Measurements from ENCODE around the gene GRAMD1B.

Gene GRAMD1B

DNA sequence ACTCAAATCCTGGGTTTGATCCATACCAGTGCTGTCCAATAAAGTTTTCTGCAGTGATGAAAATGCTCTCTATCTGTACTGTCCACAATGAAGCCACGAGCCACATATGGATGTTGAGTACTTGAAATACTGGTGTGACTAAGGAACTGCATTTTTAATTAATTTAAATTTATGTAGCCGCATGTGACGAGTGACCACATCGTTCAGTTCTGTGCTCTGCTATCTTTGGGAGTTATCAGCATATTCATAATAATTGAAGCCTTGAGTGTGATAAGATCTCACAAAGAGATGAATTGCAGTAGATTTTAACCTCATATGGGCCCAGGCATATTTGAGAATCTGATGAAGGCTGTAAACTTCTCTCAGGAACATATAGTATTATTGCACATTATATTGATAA lies 40.8 kb downstream of the GRAMD1B start:
- no peak overlapping the region for H3K4me3 ChIP-seq (ENCODE audit: low read length)
- no peak overlapping the region for H3K9ac ChIP-seq (ENCODE audit: low read length)
- H3K36me3 ChIP-seq (ENCODE audit: control insufficient read depth, low read depth, low read length), result no peaks in the 10 kb centered on the region
- no peak overlapping the region for H3K27ac ChIP-seq (ENCODE audit: low read length)
- H3K27me3 ChIP-seq (ENCODE audit: control insufficient read depth, insufficient read depth, low read length), result no peaks in the 10 kb centered on the region
- H3K9me3 ChIP-seq (ENCODE audit: control insufficient read depth, low read depth, low read length), result no peaks in the 10 kb centered on the region
- H3K4me1 ChIP-seq (ENCODE audit: control insufficient read depth, low read depth, low read length), result peaks cover 3% of the 10 kb centered on the region

DNA sequence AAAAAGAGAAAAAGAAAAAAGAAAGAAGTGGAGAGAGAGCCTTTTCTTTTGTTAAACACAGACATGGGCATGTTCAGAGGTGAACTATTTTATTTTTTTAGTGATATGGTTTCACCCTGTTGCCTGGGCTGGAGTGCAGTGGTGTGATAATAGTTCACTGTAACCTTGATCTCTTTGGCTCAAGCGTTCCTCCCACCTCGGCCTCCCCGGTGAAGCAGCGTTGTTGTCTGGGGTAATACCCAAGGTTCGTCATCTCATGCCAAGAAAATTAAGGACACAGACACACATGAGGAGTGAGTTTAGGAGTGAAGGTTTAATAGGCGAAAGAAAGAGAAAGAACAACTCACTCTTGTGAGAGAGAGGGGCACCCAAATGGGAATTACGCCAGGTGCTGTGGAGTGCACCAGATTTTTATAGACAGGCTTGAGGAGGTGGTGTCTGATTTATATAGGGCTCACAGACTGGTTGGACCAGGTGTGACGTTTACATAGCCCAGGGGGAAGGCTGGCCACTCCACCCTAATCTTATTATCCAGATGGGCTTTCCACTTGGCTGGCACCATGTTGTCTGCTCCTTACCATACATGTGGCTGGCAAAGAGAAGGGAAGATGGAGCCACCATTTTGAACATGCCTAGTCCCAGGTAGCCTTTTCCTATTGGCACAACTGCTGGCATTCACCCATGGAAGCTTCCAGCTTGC lies 42.3 kb downstream of the GRAMD1B start:
- H3K9ac ChIP-seq (ENCODE audit: low read length), result no peak overlapping the region
- H3K9me3 ChIP-seq (ENCODE audit: control insufficient read depth, low read depth, low read length), result no peaks in the 10 kb centered on the region
- no peak overlapping the region for H3K27ac ChIP-seq (ENCODE audit: low read length)
- H3K4me3 ChIP-seq (ENCODE audit: low read length), result no peak overlapping the region
- H3K27me3 ChIP-seq (ENCODE audit: control insufficient read depth, insufficient read depth, low read length), result no peaks in the 10 kb centered on the region
- H3K4me1 ChIP-seq (ENCODE audit: control insufficient read depth, low read depth, low read length), result peaks cover 3% of the 10 kb centered on the region
- H3K36me3 ChIP-seq (ENCODE audit: control insufficient read depth, low read depth, low read length), result no peaks in the 10 kb centered on the region

DNA sequence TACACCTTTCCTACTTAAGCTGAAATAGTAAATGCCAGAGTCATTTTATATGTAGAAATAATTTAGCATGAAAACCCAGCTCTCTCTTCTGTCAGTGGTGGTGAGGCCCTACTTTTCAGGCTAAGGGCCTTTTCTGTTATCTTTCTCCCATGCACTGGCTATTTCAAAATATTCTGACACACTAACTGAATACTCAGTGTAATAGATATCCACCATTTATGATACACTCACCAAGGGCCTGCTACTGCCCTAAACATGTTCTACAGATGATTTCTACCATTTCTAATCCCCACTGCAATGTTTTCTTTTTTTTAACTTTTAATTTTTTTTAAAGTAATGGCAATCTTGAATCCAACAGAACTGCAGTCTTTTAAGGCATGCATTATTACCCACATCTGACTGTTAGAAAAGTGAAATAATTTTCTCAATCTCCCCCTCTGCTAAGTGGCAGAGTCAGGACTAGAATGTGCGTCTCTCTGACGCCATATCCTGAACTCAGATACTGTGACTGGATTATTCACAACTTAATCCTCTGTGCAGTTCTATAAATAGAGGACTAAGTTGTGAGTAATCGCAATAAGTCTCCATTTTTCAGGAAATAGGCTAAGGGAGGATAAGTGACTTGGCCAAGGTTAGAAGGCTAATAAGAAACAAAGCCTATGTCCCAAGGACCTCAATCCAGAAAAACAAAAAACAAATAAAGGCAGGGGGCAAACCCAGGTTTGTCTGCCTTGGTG lies 44.0 kb downstream of the GRAMD1B start:
- Histone ChIP-seq H3K9me3 (ENCODE audit: control insufficient read depth, low read depth, low read length) (no peaks in the 10 kb centered on the region), H3K27me3 (ENCODE audit: control insufficient read depth, insufficient read depth, low read length) (no peaks in the 10 kb centered on the region), H3K36me3 (ENCODE audit: control insufficient read depth, low read depth, low read length) (no peaks in the 10 kb centered on the region), H3K4me3 (ENCODE audit: low read length) (no peak overlapping the region), H3K9ac (ENCODE audit: low read length) (no peak overlapping the region), H3K4me1 (ENCODE audit: control insufficient read depth, low read depth, low read length) (peaks cover 3% of the 10 kb centered on the region), H3K27ac (ENCODE audit: low read length) (no peak overlapping the region)

DNA sequence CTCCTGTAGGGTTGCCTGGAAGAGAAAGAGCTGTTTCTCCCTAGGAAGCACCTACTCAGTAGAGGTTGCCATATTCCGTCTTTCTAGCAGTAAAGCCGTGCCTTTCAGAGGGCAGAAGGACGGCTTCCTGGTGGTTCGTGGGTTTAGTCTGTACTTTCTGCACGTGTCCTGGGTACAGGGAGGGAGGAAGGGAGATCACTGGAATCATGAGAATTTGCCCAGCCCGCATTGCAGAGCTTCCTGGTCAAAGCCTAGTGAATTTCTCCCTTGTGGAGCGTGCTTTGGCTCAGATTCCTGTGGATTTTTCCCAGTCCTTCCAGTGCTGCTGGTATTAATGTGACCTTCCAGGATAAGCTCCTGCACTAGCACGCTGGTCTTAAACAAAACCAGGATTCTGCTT lies 44.9 kb downstream of the GRAMD1B start:
- Histone ChIP-seq H3K27me3 (ENCODE audit: control insufficient read depth, insufficient read depth, low read length) (no peaks in the 10 kb centered on the region), H3K4me1 (ENCODE audit: control insufficient read depth, low read depth, low read length) (peaks cover 3% of the 10 kb centered on the region), H3K4me3 (ENCODE audit: low read length) (no peak overlapping the region), H3K9ac (ENCODE audit: low read length) (no peak overlapping the region), H3K36me3 (ENCODE audit: control insufficient read depth, low read depth, low read length) (no peaks in the 10 kb centered on the region), H3K27ac (ENCODE audit: low read length) (no peak overlapping the region), H3K9me3 (ENCODE audit: control insufficient read depth, low read depth, low read length) (no peaks in the 10 kb centered on the region)

DNA sequence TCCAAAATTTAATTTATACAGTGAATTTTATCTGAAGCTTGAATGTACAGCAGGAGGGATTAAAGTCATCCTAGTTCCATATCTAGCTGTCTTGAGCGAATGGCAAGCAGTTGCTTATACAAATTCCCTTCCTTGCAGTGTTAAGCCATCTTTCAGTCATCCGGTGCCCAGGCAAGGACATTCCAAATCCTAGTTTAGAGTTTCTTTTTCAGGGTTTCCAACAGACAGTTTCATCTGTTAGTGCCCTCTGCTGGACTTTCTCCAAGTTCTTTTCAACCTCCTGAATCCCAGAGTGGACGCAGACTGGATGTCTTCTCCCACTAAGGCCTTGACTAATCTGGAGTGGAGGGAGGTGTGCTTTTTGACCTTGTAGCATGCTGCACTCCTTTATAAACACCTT lies 45.4 kb downstream of the GRAMD1B start:
- peaks cover 6% of the 10 kb centered on the region for H3K4me1 ChIP-seq (ENCODE audit: control insufficient read depth, low read depth, low read length)
- H3K9ac ChIP-seq (ENCODE audit: low read length), result no peak overlapping the region
- no peak overlapping the region for H3K27ac ChIP-seq (ENCODE audit: low read length)
- no peaks in the 10 kb centered on the region for H3K36me3 ChIP-seq (ENCODE audit: control insufficient read depth, low read depth, low read length)
- H3K27me3 ChIP-seq (ENCODE audit: control insufficient read depth, insufficient read depth, low read length), result no peaks in the 10 kb centered on the region
- H3K4me3 ChIP-seq (ENCODE audit: low read length), result no peak overlapping the region
- H3K9me3 ChIP-seq (ENCODE audit: control insufficient read depth, low read depth, low read length), result no peaks in the 10 kb centered on the region

DNA sequence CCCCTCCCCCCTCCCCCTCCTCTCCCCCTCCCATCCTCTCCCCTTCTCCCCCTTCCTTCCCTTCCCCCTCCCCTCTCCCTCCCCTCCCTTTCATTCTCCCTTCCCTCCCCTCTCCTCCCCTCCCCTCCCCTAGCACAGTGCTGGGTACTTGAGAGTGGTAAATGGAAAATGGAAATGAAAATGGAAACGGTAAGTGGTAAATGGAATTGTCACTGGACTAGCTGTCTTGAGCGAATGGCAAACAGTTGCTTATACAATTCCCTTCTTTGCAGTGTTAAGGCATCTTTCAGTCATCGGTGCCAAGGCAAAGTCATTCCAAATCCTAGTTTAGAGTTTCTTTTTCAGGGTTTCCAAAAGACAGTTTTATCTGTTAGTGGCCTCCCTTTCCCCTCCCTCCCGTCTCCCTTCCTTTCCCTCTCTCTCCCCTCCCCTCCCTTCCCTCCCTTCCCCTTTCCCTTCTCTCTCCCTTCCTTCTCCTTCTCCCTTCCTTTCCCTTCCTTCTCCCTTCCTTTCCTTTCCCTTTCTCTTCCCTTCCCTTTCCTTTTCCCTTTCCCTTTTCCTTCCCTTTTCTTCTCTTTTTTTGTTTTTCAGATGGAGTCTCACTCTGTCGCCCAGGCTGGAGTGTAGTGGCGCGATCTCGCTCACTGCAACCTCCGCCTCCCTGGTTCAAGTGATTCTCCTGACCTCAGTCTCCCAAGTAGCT lies 47.3 kb downstream of the GRAMD1B start:
- H3K27ac ChIP-seq (ENCODE audit: low read length), result no peak overlapping the region
- no peaks in the 10 kb centered on the region for H3K36me3 ChIP-seq (ENCODE audit: control insufficient read depth, low read depth, low read length)
- no peaks in the 10 kb centered on the region for H3K27me3 ChIP-seq (ENCODE audit: control insufficient read depth, insufficient read depth, low read length)
- H3K4me3 ChIP-seq (ENCODE audit: low read length), result no peak overlapping the region
- no peak overlapping the region for H3K9ac ChIP-seq (ENCODE audit: low read length)
- H3K9me3 ChIP-seq (ENCODE audit: control insufficient read depth, low read depth, low read length), result no peaks in the 10 kb centered on the region
- peaks cover 10% of the 10 kb centered on the region for H3K4me1 ChIP-seq (ENCODE audit: control insufficient read depth, low read depth, low read length)

DNA sequence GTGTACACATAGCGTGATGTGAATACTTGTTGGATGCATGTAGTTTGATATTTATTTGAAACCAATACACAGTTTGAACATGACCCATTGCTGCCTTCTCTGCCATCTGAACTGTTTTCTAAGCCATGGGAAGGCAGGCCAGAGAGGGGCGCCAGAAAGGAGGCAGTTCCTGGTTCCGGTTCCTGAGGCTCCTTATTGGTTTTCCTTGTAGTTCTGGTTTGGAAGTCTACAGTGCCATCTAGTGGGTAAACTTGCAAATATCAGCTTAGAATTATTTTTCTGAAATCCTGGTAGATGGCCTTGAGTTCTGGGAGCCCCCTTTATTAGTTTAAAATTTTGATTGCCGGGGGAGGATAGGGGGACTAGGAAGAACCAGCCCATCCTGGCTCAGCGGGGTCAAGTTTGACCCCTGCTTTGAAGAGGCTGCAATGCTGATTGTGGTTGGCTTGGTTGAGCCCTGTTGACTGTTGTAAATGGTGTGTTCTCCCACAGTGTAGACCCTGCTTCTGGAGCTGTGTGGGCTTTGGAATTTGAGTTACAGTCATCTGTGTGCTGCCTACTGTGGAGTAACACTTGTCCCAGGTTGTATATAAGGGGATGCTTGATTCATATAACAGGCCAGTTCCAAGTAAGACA lies 48.4 kb downstream of the GRAMD1B start:
- Histone ChIP-seq H3K36me3 (ENCODE audit: control insufficient read depth, low read depth, low read length) (no peaks in the 10 kb centered on the region), H3K9me3 (ENCODE audit: control insufficient read depth, low read depth, low read length) (no peaks in the 10 kb centered on the region), H3K4me1 (ENCODE audit: control insufficient read depth, low read depth, low read length) (peaks cover 10% of the 10 kb centered on the region), H3K9ac (ENCODE audit: low read length) (no peak overlapping the region), H3K27me3 (ENCODE audit: control insufficient read depth, insufficient read depth, low read length) (no peaks in the 10 kb centered on the region), H3K27ac (ENCODE audit: low read length) (no peak overlapping the region), H3K4me3 (ENCODE audit: low read length) (no peak overlapping the region)

DNA sequence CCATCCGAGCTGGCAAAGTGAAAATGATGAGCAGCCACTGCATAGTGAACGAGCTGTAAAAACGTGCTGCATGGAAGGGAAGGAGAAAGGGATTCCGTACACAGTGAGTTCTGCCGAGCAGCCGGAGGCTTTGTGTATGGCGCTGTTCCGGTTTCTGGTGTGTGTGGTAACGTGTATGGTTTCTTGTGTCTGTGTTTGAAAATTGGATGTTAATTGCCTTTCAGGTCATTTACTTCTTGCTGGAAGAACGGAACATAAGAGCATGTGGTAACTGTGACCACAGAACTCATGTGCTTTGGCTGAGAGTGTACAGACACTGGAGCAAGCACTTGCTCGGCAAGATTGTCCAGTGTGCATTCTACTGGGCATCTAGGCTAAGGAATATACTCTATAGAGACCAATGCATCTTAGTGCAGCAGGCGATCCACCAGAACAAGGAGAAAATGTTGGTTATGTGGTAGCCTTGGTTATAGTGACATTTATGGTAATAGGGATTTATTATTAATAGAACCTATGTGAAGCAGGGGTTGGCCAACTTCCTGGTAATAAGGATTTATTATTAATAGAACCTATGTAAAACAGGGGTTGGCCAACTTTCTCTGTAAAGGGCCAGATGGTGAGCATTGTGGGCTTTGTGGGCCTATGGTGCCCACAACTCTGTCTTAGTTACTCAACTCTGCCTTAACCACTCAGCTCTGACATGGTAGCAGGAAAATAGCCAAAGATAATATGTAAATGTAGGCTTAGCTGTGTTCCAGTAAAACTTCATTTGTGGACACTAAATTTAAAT lies 49.2 kb downstream of the GRAMD1B start:
- H3K36me3 ChIP-seq (ENCODE audit: control insufficient read depth, low read depth, low read length), result no peaks in the 10 kb centered on the region
- no peak overlapping the region for H3K27ac ChIP-seq (ENCODE audit: low read length)
- H3K9ac ChIP-seq (ENCODE audit: low read length), result no peak overlapping the region
- peaks cover 10% of the 10 kb centered on the region for H3K4me1 ChIP-seq (ENCODE audit: control insufficient read depth, low read depth, low read length)
- H3K9me3 ChIP-seq (ENCODE audit: control insufficient read depth, low read depth, low read length), result no peaks in the 10 kb centered on the region
- H3K27me3 ChIP-seq (ENCODE audit: control insufficient read depth, insufficient read depth, low read length), result no peaks in the 10 kb centered on the region
- no peak overlapping the region for H3K4me3 ChIP-seq (ENCODE audit: low read length)

DNA sequence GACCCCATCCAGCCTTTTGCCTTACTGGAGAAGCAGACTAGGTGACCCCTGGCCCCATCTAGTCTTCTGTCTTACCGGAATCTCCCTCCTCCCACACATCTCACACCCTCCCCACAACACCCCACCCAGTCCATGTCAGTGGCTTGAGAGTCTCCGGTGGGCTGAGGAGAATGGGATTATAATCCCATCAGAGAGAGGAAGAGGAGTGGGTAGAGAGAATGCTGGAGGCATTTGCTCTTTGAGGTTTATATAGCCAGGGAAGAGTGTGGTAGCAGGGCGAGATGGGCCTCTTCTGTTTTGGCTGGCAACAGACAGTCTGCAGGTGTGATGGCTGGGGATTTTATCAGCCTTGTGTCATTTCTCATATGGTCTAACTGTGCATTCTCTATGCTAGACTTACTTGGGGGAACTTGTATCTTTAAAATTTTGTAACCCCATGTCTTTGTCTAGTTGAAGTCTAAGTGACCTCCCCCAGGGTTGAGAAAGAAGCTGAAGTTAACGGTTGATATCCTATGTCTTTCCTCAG lies 50.3 kb downstream of the GRAMD1B start:
- H3K4me3 ChIP-seq (ENCODE audit: low read length), result no peak overlapping the region
- no peaks in the 10 kb centered on the region for H3K36me3 ChIP-seq (ENCODE audit: control insufficient read depth, low read depth, low read length)
- H3K27me3 ChIP-seq (ENCODE audit: control insufficient read depth, insufficient read depth, low read length), result no peaks in the 10 kb centered on the region
- no peak overlapping the region for H3K9ac ChIP-seq (ENCODE audit: low read length)
- H3K27ac ChIP-seq (ENCODE audit: low read length), result no peak overlapping the region
- peaks cover 7% of the 10 kb centered on the region for H3K4me1 ChIP-seq (ENCODE audit: control insufficient read depth, low read depth, low read length)
- H3K9me3 ChIP-seq (ENCODE audit: control insufficient read depth, low read depth, low read length), result no peaks in the 10 kb centered on the region

DNA sequence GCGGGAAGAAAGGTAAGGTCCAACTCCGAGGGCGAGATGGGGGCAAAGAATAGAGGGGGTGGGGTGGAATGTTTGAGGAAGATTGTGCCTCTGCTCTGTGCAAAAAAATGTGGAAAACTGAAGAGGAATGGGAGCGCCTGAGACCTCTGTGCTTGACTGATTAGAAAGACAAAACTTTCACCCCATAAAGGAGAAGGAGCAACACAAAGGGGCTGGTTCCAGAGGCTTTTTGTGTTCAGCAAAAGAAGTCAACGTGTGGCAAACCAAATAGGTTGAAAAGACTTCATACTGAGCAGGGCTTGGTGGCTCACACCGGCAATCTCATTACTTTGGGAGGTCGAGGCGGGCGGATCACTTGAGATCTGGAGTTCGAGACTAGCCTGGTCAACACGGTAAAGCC lies 50.8 kb downstream of the GRAMD1B start:
- H3K27me3 ChIP-seq (ENCODE audit: control insufficient read depth, insufficient read depth, low read length), result no peaks in the 10 kb centered on the region
- no peaks in the 10 kb centered on the region for H3K9me3 ChIP-seq (ENCODE audit: control insufficient read depth, low read depth, low read length)
- H3K36me3 ChIP-seq (ENCODE audit: control insufficient read depth, low read depth, low read length), result no peaks in the 10 kb centered on the region
- no peak overlapping the region for H3K4me3 ChIP-seq (ENCODE audit: low read length)
- H3K27ac ChIP-seq (ENCODE audit: low read length), result no peak overlapping the region
- peaks cover 7% of the 10 kb centered on the region for H3K4me1 ChIP-seq (ENCODE audit: control insufficient read depth, low read depth, low read length)
- no peak overlapping the region for H3K9ac ChIP-seq (ENCODE audit: low read length)

DNA sequence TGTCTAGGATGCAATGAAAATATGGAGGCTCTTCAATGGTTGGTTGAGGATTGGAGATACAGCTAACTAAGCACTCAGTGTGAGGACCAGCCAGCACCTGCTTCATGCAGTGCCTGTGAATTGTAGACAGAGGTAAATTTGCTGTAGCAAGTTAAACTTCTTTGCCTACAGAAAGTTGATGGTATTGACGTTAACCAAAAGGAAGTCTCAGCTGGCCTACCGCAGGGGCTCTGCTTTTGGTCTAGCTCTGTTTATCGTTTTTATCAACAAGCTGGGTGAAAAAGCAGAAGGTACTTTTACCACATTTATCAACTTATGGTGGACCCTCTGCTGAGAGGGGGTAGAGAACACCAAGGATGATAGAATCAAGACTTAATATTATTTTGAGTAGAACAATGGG lies 51.6 kb downstream of the GRAMD1B start:
- H3K9ac ChIP-seq (ENCODE audit: low read length), result no peak overlapping the region
- peaks cover 7% of the 10 kb centered on the region for H3K4me1 ChIP-seq (ENCODE audit: control insufficient read depth, low read depth, low read length)
- H3K27me3 ChIP-seq (ENCODE audit: control insufficient read depth, insufficient read depth, low read length), result no peaks in the 10 kb centered on the region
- H3K4me3 ChIP-seq (ENCODE audit: low read length), result no peak overlapping the region
- no peaks in the 10 kb centered on the region for H3K9me3 ChIP-seq (ENCODE audit: control insufficient read depth, low read depth, low read length)
- H3K36me3 ChIP-seq (ENCODE audit: control insufficient read depth, low read depth, low read length), result no peaks in the 10 kb centered on the region
- no peak overlapping the region for H3K27ac ChIP-seq (ENCODE audit: low read length)

Data from iPS-18a (cell line).